Measurements from ENCODE around the gene SSTR4. TPM values are rescaled to one million over a fixed set of nuclear protein-coding genes. Genes with fewer than 3 reads are reported as not detected.
A peak's percentile ranks its signal among the peaks of the same experiment; 100 is the strongest.

SSTR4 gene
- total and polyA plus RNA-seq, 4 donors = 0.06 TPM; not detected in 3

DNA sequence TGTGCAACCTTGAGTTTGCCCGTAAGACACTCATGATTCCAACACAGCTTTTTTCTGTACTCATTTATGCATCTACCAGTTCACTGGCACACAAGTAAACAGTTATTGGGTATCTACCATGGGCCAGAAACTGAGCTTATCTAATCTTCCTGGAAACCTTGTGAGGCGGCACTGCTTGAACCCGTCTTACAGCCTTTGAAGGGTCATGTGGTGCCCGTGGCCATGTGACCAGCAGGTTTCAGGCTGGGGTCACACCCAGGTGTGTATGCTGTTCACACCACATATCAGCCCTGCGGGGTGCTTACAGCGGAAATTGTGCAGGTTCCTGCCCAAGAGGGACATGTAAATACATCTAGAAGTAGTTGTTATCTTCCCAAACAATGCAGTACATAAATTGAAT, 8.3 kb downstream of the SSTR4 start:
- H3K4me1 ChIP-seq (ENCODE audit: control insufficient read depth in 5 of 5, insufficient read depth in 5 of 5, low read length in 5 of 5) = peaks cover 0 to 16% (median 0%) of the 10 kb centered on the region in 5 donors
- DNase-seq (no peak), ATAC-seq (ENCODE audit: insufficient read depth, low FRiP score) (no peak)
- no peaks in the 10 kb centered on the region for H3K36me3 ChIP-seq (ENCODE audit: control insufficient read depth in 4 of 4, insufficient read depth in 4 of 4, low read length in 4 of 4)
- H3K27me3 ChIP-seq (ENCODE audit: control insufficient read depth in 3 of 3, insufficient read depth in 3 of 3, low read length in 2 of 3) = peaks cover 0 to 44% (median 37%) of the 10 kb centered on the region in 3 donors
- H3K9me3 ChIP-seq (ENCODE audit: control insufficient read depth in 4 of 4, insufficient read depth in 3 of 4, low read length in 3 of 4) = peaks cover 0 to 2% (median 0%) of the 10 kb centered on the region in 4 donors
- H3K27ac ChIP-seq (ENCODE audit: low read depth in 1 of 2, low read length in 1 of 2) = no peak overlapping the region
- WGBS, 2 donors = 63 to 83% methylated on average over 6 of the region's 6 CpGs
- TF ChIP-seq, protein P1, sequence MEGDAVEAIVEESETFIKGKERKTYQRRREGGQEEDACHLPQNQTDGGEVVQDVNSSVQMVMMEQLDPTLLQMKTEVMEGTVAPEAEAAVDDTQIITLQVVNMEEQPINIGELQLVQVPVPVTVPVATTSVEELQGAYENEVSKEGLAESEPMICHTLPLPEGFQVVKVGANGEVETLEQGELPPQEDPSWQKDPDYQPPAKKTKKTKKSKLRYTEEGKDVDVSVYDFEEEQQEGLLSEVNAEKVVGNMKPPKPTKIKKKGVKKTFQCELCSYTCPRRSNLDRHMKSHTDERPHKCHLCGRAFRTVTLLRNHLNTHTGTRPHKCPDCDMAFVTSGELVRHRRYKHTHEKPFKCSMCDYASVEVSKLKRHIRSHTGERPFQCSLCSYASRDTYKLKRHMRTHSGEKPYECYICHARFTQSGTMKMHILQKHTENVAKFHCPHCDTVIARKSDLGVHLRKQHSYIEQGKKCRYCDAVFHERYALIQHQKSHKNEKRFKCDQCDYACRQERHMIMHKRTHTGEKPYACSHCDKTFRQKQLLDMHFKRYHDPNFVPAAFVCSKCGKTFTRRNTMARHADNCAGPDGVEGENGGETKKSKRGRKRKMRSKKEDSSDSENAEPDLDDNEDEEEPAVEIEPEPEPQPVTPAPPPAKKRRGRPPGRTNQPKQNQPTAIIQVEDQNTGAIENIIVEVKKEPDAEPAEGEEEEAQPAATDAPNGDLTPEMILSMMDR (IDR thresholded peaks at IDR 0.05; ENCODE audit: control extremely low read depth, extremely low read depth) = no peak
- H3K4me3 ChIP-seq = no peak overlapping the region
- no peak overlapping the region for H3K9ac ChIP-seq (ENCODE audit: insufficient read depth in 1 of 2, low read length in 2 of 2)

DNA sequence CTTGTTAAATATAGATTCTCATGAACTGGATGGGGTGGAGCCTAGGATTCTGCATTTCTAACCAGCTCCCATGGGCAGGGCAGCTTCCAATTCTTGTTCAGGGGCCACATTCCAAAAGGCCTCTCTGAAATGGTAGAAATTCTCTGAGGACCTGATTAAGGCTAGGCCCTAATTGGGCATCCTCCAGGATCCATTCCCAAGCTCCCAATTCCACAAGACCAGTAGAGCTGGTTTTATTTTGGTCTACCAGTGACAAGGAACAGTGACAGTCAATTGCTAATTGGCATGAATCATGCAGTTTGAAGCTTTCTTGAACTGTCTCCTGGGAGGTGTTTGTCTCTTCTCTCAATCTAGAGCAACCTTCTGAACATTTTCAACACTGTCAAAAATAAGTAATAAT, 11.3 kb downstream of the SSTR4 start:
- Histone ChIP-seq H3K9ac (ENCODE audit: insufficient read depth in 1 of 2, low read length in 2 of 2) (no peak overlapping the region), H3K27me3 (ENCODE audit: control insufficient read depth in 3 of 3, insufficient read depth in 3 of 3, low read length in 2 of 3) (peaks cover 0 to 49% (median 44%) of the 10 kb centered on the region in 3 donors), H3K4me3 (no peak overlapping the region), H3K36me3 (ENCODE audit: control insufficient read depth in 4 of 4, insufficient read depth in 4 of 4, low read length in 4 of 4) (no peaks in the 10 kb centered on the region), H3K27ac (ENCODE audit: low read depth in 1 of 2, low read length in 1 of 2) (no peak overlapping the region), H3K9me3 (ENCODE audit: control insufficient read depth in 4 of 4, insufficient read depth in 3 of 4, low read length in 3 of 4) (no peaks in the 10 kb centered on the region), H3K4me1 (ENCODE audit: control insufficient read depth in 5 of 5, insufficient read depth in 5 of 5, low read length in 5 of 5) (peaks cover 0 to 44% (median 1%) of the 10 kb centered on the region in 5 donors)
- ATAC-seq (ENCODE audit: insufficient read depth, low FRiP score) (no peak), DNase-seq (no peak)
- TF ChIP-seq, protein P1 (IDR thresholded peaks at IDR 0.05; ENCODE audit: control extremely low read depth, extremely low read depth) = no peak

DNA sequence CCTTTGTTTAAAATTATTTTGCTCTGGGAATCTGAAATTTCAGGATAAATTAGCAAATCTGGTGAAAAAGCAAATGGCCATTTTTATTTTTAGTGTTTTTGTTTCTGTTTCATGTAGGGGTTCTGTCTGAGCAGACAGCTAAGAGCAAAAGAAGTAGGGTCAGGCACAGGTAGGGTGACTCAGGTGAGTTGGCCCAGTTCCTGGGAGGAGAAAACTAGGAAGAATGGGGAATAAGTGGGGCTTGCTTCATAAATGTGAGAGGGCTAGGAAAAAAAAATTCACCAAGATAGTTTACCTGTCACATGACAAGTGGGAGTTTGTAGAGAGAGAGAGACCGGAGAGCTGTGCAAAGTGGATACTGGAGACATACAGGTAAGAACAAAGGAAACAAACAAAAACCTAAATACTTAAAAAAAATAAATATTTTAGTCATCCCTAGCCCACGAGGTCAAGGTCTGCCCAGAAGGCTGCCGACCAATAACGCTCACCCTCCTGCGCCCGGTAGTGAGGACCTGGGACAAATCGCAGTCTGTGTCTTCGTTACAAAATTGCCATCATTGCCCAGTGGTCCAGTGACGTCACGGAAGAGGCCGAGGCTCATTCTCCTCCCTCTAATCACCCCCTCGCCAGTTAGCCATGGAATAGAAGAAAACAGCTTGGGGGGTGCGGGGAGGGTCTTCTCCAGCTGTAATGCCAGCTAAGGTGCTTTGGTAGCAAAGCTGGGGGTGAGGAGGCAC, 12.1 kb downstream of the SSTR4 start:
- H3K27ac ChIP-seq (ENCODE audit: low read depth in 1 of 2, low read length in 1 of 2) = peak overlapping the region in 1 of 2 donors; percentile 94
- no peaks in the 10 kb centered on the region for H3K36me3 ChIP-seq (ENCODE audit: control insufficient read depth in 4 of 4, insufficient read depth in 4 of 4, low read length in 4 of 4)
- no peak overlapping the region for H3K9ac ChIP-seq (ENCODE audit: insufficient read depth in 1 of 2, low read length in 2 of 2)
- peaks cover 0 to 45% (median 4%) of the 10 kb centered on the region in 5 donors for H3K4me1 ChIP-seq (ENCODE audit: control insufficient read depth in 5 of 5, insufficient read depth in 5 of 5, low read length in 5 of 5)
- ATAC-seq (ENCODE audit: insufficient read depth, low FRiP score) (no peak), DNase-seq (no peak)
- H3K4me3 ChIP-seq = peak overlapping the region; percentile 70
- peaks cover 0 to 51% (median 44%) of the 10 kb centered on the region in 3 donors for H3K27me3 ChIP-seq (ENCODE audit: control insufficient read depth in 3 of 3, insufficient read depth in 3 of 3, low read length in 2 of 3)
- H3K9me3 ChIP-seq (ENCODE audit: control insufficient read depth in 4 of 4, insufficient read depth in 3 of 4, low read length in 3 of 4) = no peaks in the 10 kb centered on the region
- TF ChIP-seq, protein P1 (IDR thresholded peaks at IDR 0.05; ENCODE audit: control extremely low read depth, extremely low read depth) = no peak
- 45 to 61% methylated on average over 13 of the region's 13 CpGs for WGBS, 2 donors

Data from lung (tissue), 12 donors.